ENCODE results near the gene FEV.
"Not testable (repeated sequence)": the region's sequence is repeated elsewhere in the genome, so short reads cannot be mapped to it uniquely, and the experiment has no call there.

Gene FEV

DNA sequence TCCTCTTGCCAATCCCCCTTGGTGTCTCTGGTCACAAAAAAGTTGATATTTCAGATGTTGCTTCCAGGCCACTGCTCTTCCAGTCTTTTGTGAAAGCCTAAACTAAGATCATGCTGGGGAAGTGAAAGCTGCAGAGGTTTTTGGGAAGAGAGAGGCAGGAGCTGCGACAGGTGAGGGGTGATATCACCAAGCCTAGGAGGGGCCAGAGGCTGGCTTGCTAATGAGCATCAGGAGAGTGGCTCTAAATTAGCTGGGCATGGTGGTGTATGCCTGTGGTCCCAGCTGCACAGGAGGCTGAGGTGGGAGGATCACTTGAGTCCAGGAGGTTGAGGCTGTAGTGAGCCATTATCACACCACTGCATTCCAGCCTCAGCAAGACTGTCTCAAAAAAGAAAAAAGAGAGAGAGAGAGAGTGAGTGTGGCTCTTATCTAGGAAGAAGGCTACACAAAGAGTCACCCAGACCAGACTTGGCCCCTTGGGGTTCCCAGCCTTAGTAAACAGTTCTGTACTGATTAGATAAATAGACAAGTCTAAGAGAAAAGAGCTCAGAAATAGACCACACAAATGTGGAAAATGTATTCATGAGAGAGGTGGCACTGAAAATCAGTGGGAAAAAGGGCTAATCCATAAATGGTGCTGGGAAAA is 40.1 kb downstream of the FEV start:
- TF ChIP-seq POLR2A (IDR thresholded peaks at IDR 0.05; ENCODE audit: low read depth, low read length), result no peak
- FAIRE-seq, result no peak
- DNase-seq (ENCODE audit: insufficient read length, low spot score), result no peak

GRCh38 chr2:218931751-218932150 is 53.2 kb downstream of the FEV start:
- DNase-seq (ENCODE audit: insufficient read length, low spot score); FAIRE-seq: not testable (repeated sequence)

Data from H54 (cell line).